HUDEP-2 (cell line): Measurements from ENCODE around the gene LYAR.
"Not testable (repeated sequence)": the region's sequence is repeated elsewhere in the genome, so short reads cannot be mapped to it uniquely, and the experiment has no call there.

ENCODE experiments used
- DNase-seq, 76 experiments: peaks; one replicate each; lab custom pipeline; 2025; ENCODE audit not compliant: unreplicated experiment in 76 of 76; lab: John Stamatoyannopoulos, UW

LYAR gene

GRCh38 chr4:4269331-4269731 is 20.6 kb downstream of the LYAR start:
- DNase-seq, result no peak

DNA sequence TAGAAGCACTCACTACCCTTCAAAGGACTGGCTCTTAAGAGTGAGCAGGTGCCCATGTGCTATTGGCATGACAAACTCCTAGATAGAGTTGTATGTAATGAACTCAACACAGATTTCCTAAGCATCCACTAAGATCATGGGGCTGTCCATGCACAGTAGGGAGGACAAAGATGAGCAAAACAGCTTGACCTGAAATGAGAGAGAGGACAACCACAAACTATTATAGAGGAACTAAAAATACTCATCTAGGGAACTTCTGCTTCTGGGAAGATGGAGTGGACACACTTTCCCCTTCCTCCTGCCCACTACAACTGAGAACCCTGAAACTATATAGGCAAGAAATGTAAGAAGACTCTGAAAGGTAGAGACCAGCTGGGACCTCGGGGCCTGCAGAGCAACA is 21.2 kb downstream of the LYAR start:
- no peak for DNase-seq

- no peak for DNase-seq
Measured at GRCh38 chr4:4267981-4268380, 22.0 kb downstream of the LYAR start.

- peak in 34 of 76 experiments; percentile 10 to 77 (median 44) for DNase-seq
Measured at GRCh38 chr4:4260185-4260751, 29.7 kb downstream of the LYAR start.

DNA sequence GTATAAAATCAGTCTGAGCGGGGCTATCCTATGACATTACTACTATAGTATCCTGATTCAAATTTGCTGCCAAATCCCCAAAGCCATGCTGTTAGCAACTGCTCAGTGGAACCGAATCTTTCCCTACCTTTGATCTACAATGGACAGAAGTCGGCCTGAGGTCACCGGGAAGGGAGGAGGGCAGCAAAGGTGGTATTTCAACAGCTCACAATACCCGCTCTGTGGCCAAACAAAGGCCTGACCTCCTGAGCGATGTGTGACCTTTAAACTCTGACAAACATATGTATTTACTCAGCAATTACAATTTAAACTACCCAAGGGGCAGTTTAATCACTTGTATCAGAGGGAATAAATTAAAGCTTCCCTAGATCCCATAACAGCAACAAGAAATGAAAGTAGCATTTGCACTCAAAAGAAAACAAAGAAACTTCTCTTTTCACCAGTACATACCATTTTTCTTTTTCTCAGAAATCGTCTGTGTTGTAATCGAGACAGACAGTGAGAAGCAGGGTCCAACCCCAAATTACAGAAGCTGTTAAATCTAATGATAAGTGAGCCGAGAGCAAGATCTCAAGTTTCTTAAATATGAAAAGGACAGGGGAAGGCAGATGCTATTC is 30.4 kb downstream of the LYAR start:
- no peak for DNase-seq

GRCh38 chr4:4257705-4258104 is 32.2 kb downstream of the LYAR start:
- DNase-seq, result not testable (repeated sequence)

DNA sequence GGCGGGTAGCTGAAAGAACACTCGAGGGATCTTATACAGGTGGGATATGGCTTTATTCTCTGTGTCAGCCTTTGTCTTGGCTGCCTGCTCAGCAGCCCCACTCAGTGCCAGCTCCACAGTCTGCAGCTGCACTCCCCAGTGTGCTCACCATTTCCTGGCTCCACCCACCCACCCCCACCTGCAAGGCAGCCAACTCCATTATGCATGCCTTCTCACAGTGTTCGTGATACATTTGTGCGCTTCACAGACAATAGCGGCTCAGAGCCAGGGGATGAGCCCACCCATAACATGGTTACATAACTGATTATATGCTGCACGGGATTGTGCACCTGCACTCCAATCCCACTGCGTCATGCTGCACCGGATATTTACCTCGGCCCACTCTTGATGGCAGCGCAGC is 33.2 kb downstream of the LYAR start:
- no peak for DNase-seq

DNA sequence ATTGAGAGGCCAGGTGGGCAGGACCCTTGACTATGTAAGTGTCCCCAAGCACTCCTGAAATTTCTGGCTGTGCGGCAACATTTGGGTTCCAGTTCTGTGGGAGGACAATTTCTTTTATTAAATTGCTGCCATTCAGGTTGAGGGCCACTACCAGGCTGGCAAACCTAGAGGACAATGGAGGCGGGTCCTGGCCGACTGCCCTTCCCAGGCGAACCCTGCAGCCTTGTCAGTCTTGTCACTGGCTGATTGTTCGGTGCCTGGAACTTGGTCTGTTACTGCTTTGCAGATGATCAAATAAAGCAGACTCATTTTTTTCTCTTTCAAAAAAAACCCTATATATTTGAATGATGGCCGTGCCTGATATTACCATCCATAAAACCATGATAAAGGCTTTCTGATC is 35.3 kb downstream of the LYAR start:
- no peak for DNase-seq

DNA sequence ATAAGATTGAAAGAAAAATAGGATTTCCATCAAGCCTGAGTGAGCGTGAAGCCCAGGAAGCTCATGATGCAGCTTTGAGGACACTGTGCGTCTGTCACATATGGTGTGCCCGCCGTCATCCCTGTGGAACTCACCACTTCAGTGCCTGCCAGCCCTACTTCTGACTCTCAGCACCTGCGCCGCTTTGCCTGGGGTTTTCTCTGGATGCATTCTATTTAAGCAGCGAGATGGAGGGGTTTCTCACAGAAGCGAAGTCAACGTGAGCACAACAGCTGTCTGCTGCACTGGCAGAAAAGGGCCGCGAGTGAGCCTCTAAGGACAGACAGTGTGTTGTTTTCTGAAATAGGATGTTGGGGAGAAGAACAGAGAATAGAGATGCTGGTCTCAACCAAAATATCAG is 35.8 kb downstream of the LYAR start:
- DNase-seq, result no peak

GRCh38 chr4:4249866-4250265 is 40.1 kb downstream of the LYAR start:
- DNase-seq, result no peak

GRCh38 chr4:4249342-4249741 is 40.6 kb downstream of the LYAR start:
- not testable (repeated sequence) for DNase-seq

DNA sequence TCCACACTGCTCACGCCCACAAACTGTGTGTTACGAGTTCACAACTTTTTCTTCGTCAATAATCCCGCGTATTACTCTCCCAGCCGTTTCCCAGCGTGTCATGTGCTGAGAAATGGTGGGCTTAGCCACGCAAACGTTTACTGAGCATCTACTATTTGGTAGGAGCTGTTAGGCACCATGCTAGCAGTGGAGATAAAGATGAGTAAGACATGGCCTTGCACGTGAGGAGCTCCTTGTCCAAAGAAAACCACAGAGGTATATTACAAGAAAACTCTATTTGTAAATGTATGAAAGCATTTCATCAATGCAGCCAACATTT is 41.1 kb downstream of the LYAR start:
- peak in 7 of 76 experiments; percentile 1 to 32 (median 19) for DNase-seq

GRCh38 chr4:4248029-4248884 is 41.7 kb downstream of the LYAR start, which contains the start of gene TMEM128:
TSS of gene TMEM128 (minus strand) at chr4:4248223. CDS start at chr4:4248202, 21 bp downstream.
- peak in 75 of 76 experiments; percentile 45 to 92 (median 82) for DNase-seq

- DNase-seq, result peak in 6 of 76 experiments; percentile 30 to 55 (median 42)
Measured at GRCh38 chr4:4247696-4248028, 42.3 kb downstream of the LYAR start.

DNA sequence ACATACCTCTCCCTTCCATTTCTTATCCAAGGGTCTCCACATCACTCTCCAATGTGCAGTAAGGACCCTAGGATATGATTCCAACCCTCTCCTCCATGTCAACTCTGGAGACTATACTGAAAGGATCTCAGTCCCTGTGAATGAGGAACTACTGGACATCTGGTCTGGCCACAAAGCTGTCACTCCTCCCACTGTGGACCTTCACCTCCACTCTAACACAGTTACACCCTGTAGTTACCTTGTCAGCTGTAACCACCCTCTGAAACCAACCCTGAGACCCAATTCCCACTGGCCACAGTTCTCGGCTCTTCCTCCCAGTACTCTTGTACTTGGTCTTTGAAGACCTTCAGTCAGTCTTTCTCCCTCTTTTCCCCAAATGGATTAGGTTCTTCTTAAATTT is 44.8 kb downstream of the LYAR start:
- no peak for DNase-seq

DNA sequence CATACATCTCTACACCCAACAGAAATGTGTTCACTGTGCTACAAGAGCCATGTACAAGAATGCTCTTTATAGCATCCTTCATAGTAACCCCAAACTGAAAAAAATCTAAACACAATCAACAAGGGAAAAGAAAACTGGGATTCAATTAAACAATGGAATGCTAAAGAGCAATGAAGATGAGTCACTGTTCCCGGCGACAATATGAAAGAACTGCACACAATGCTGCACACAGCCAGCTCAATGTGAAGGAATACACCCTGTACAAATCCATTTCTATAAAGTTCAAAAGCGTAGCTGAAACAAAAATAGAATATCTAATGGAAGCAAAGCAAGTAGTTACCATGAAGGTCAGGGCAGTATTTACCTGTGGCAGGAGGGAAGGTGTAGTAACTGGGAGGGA is 50.4 kb downstream of the LYAR start:
- not testable (repeated sequence) for DNase-seq

DNA sequence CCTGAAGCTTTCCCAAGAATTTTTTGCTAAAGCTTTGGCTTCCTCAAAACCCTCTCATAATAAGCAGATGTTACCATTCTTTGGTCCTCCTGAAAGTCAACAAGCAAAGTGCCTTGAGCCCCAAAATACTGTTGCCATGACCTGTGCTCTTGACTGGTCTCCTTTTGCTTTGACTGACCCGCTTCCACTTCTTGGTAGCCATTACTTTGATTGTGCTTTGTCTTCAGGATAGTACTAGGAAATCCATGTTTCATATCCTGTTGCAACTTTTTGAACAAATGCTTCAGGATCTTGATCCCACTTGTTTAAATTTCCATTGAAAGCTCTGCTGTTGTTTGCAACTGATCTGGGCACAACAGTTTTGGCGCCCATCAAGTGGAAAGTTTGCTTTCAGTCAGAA is 56.3 kb downstream of the LYAR start:
- DNase-seq, result no peak

GRCh38 chr4:4228356-4228668 is 61.6 kb downstream of the LYAR start:
- no peak for DNase-seq

- DNase-seq, result peak in 1 of 76 experiments; percentile 10
Measured at GRCh38 chr4:4227510-4228355, 62.2 kb downstream of the LYAR start.

GRCh38 chr4:4226606-4227438 is 63.1 kb downstream of the LYAR start, which contains the start of gene OTOP1:
TSS of gene OTOP1 (minus strand) at chr4:4226929. CDS start at chr4:4226864, 65 bp downstream.
- no peak for DNase-seq
